Tibial artery (tissue), 4 donors: ENCODE measurements around the gene POMC.
"Not testable (repeated sequence)": the region's sequence is repeated elsewhere in the genome, so short reads cannot be mapped to it uniquely, and the experiment has no call there.

Experiments used
- DNase-seq, 2 donors: peaks; one replicate each; pipeline ENCODE4 v3.0.0-alpha.2; 2019
- H3K27ac ChIP-seq, 2 donors: fragments of 200-600 bp; sonication (generic) in 1 of 2; 1 replicate in 1 of 2; 2 replicates in 1 of 2; pipeline ENCODE4 v1.5.1; 2018 to 2019; ENCODE audit warnings: mild to moderate bottlenecking in 1 of 2
- H3K27me3 ChIP-seq, 2 donors: fragments of 200-600 bp; sonication (generic) in 1 of 2; one replicate each; pipeline versions ENCODE4 v1.5.1 to v1.6.0; 2016 to 2019
- H3K36me3 ChIP-seq, 3 donors: fragments of 200-600 bp; sonication (generic) in 2 of 3; one replicate each; pipeline ENCODE4 v1.5.1; 2016 to 2019; ENCODE audit warnings: mild to moderate bottlenecking in 2 of 3
- H3K4me1 ChIP-seq, 4 donors: fragments of 200-600 bp; sonication (generic) in 2 of 4; 1 replicate in 3 of 4; 2 replicates in 1 of 4; pipeline ENCODE4 v1.5.1; 2016 to 2019
- H3K4me3 ChIP-seq, 2 donors: fragments of 200-600 bp; sonication (generic) in 1 of 2; 1 replicate in 1 of 2; 2 replicates in 1 of 2; pipeline ENCODE4 v1.5.1; 2018 to 2019; ENCODE audit warnings: mild to moderate bottlenecking in 2 of 2
- H3K9me3 ChIP-seq, 3 donors: fragments of 200-600 bp; sonication (generic) in 1 of 3; one replicate each; pipeline ENCODE4 v1.5.1; 2016 to 2019
- CTCF ChIP-seq, 2 experiments: fragments of 200-600 bp in 1 of 2; fragments of 450-650 bp in 1 of 2; IDR thresholded peaks; one replicate each; pipeline ENCODE4 v1.5.1; 2017 to 2019; ENCODE audit warnings: antibody characterized with exemption in 2 of 2, mild to moderate bottlenecking in 1 of 2, moderate library complexity in 1 of 2
- intact Hi-C: fragments of 100-400 bp; cut with DNase I; formaldehyde crosslinking; loops from one replicate; pipeline ENCODE4 v1.15.0; 2023; ENCODE audit warnings: low total_unique reads

The POMC gene

GRCh38 chr2:25159949-25160348, 8.4 kb downstream of the POMC start:
- Histone ChIP-seq H3K4me1 (peaks cover 0 to 7% (median 0%) of the 10 kb centered on the region in 4 donors), H3K27me3 (peaks cover 0 to 17% of the 10 kb centered on the region in 2 donors), H3K36me3 (no peaks in the 10 kb centered on the region), H3K4me3 (no peak overlapping the region), H3K9me3 (no peaks in the 10 kb centered on the region), H3K27ac (no peak overlapping the region)
- DNase-seq = no peak
- intact Hi-C loops = no loop called here
- TF ChIP-seq CTCF (IDR thresholded peaks at IDR 0.05) = no peak

- Histone ChIP-seq H3K9me3 (no peaks in the 10 kb centered on the region), H3K27me3 (peaks cover 0 to 17% of the 10 kb centered on the region in 2 donors), H3K4me3 (no peak overlapping the region), H3K4me1 (peaks cover 0 to 7% (median 0%) of the 10 kb centered on the region in 4 donors), H3K36me3 (no peaks in the 10 kb centered on the region), H3K27ac (no peak overlapping the region)
- DNase-seq = no peak
- intact Hi-C loops = no loop called here
- no peak for TF ChIP-seq CTCF (IDR thresholded peaks at IDR 0.05)
Observed at GRCh38 chr2:25158096-25158852, 10.1 kb downstream of the POMC start.

- no peak overlapping the region for H3K4me3 ChIP-seq
- H3K27me3 ChIP-seq = no peaks in the 10 kb centered on the region
- no peaks in the 10 kb centered on the region for H3K4me1 ChIP-seq
- no peaks in the 10 kb centered on the region for H3K9me3 ChIP-seq
- H3K36me3 ChIP-seq = no peaks in the 10 kb centered on the region
- no peak overlapping the region for H3K27ac ChIP-seq
- DNase-seq = no peak
- TF ChIP-seq CTCF (IDR thresholded peaks at IDR 0.05) = no peak
- intact Hi-C loops = no loop called here
Observed at GRCh38 chr2:25155401-25155800, 13.0 kb downstream of the POMC start.

- no peak for TF ChIP-seq CTCF (IDR thresholded peaks at IDR 0.05)
- no peak for DNase-seq
- Histone ChIP-seq H3K27ac (no peak overlapping the region), H3K4me1 (no peaks in the 10 kb centered on the region), H3K36me3 (no peaks in the 10 kb centered on the region), H3K4me3 (no peak overlapping the region), H3K27me3 (no peaks in the 10 kb centered on the region), H3K9me3 (no peaks in the 10 kb centered on the region)
- intact Hi-C loops = no loop called here
Observed at GRCh38 chr2:25151718-25152117, 16.7 kb downstream of the POMC start.

- H3K27ac ChIP-seq, DNase-seq, H3K9me3 ChIP-seq, H3K4me1 ChIP-seq, intact Hi-C loops, H3K27me3 ChIP-seq, H3K4me3 ChIP-seq, H3K36me3 ChIP-seq: not testable (repeated sequence)
Observed at GRCh38 chr2:25150993-25151392, 17.4 kb downstream of the POMC start.

GRCh38 chr2:25149646-25150045, 18.7 kb downstream of the POMC start:
- intact Hi-C loops = no loop called here
- H3K4me1 ChIP-seq = no peaks in the 10 kb centered on the region
- no peak overlapping the region for H3K27ac ChIP-seq
- no peak for TF ChIP-seq CTCF (IDR thresholded peaks at IDR 0.05)
- DNase-seq = no peak
- H3K9me3 ChIP-seq = no peaks in the 10 kb centered on the region
- no peaks in the 10 kb centered on the region for H3K27me3 ChIP-seq
- no peaks in the 10 kb centered on the region for H3K36me3 ChIP-seq
- H3K4me3 ChIP-seq = no peak overlapping the region
